IPS DF 4.7 (cell line): ENCODE data around the gene EPHA6.
"Not testable (repeated sequence)": the region's sequence is repeated elsewhere in the genome, so short reads cannot be mapped to it uniquely, and the experiment has no call there.

ENCODE experiments used
- DNase-seq: peaks from one replicate; pipeline ENCODE4 v3.0.0-alpha.2; 2013; ENCODE audit warnings: low spot score; ENCODE audit errors: extremely low read depth

The EPHA6 gene

GRCh38 chr3:97265237-97266005 lies 451.0 kb downstream of the EPHA6 start:
- no peak for DNase-seq

GRCh38 chr3:97269202-97269601 lies 454.8 kb downstream of the EPHA6 start:
- peak; percentile 44 for DNase-seq

DNA sequence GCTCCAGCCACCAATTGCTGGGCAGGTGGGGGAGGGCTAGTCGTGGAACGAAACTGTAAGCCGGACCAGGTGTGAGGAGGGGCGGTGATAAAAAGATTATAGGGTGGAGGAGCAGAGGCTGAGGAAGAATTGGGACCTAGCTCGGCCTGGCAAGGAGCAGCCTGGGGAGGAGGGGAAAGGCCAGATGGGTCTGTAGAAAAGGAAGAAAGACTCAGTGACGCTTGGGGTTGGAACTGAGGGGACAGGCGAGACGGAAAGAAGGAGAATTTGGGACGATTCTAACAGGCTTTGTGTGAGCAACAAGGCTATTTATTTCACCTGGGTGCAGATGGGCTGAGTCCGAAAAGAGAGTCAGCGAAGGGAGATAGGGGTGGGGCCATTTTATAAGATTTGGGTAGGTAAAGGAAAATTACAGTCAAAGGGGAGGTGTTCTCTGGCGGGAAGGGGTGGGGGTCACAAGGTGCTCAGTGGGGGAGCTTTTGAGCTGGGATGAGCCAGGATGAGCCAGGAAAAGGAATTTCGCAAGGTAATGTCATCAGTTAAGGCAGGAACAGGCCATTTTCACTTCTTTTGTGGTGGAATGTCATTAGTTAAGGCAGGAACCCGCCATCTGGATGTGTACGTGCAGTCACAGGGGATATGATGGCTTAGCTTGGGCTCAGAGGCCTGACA lies 462.6 kb downstream of the EPHA6 start:
- not testable (repeated sequence) for DNase-seq

- DNase-seq = no peak
Observed at GRCh38 chr3:97277708-97278107, 463.3 kb downstream of the EPHA6 start.

GRCh38 chr3:97278506-97278905 lies 464.1 kb downstream of the EPHA6 start:
- DNase-seq = no peak

DNA sequence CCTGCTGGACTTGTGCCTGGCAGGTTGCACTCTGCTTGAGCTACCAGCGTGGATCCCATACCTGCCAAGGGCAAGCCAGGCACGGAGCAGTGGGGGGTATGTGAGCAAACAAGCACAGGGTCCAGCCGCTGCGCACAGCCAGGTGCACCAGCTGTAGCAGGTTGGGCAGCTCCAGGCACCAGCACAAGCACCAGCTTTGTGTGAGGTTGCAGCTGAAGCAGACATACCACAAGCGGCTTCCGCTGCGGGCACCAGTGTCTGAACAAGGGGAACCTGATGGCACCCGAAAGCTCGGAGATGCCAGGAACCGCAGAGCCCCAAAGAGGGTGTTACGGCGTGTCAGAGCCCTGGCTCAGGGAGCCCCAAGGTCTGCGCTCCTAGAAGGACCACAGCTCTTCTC lies 477.5 kb downstream of the EPHA6 start:
- no peak for DNase-seq

GRCh38 chr3:97293596-97294131 lies 479.3 kb downstream of the EPHA6 start:
- no peak for DNase-seq

DNA sequence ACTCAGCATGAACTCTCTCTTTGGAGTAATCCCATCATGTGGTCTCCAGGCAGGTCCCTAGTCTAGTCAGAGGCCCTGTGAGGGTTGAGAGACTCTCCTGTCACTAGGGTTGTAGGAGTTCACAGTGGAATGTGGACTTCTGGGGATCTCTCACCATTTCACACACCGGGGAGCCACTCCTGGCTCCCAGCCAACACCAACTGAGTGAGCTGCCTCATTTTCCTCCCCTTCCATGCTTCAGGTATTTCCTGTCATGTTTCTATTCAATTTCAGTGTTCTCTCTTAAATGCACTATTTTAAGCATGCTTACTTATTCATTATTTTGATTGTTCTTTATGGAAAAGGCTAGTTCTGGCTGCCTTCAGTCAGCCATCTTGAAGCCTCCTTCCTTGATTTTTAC lies 482.6 kb downstream of the EPHA6 start:
- no peak for DNase-seq

DNA sequence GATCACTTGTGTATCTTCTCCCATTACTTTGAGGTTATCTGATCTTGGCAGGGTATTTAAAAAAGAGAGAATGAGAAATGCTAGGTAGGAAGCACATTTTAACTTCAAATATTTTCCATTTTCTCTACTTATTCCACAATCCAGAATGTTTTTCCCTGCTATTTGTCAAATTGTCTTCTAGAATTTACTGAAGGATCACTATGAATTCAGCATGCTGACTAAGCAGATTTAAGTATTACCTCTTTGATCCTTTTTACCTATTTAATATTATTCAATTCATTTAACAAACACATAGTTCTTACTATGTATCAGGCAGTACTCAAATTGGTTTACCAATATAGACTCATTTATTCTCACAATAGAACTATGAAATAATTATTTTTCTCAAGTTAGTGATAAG lies 486.7 kb downstream of the EPHA6 start:
- no peak for DNase-seq

DNA sequence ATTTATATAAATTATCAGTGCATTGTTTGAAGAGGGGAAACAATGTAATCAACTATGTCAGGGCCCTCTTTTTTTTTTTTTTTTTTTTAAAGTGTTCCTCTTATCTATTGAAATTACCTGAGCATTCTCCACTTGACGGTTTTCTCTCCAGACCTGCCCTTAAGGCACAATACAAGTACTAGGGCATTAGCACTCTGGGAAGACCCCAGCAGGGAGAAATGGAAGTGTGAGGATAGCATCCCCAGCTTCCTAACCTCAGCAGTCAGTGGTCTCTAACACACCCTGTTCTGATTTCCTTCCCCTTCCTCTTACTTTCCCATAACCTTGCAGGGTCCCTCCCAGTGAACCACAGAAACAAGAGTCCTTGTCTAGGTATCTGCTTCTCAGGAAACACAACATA lies 491.8 kb downstream of the EPHA6 start:
- DNase-seq = no peak

DNA sequence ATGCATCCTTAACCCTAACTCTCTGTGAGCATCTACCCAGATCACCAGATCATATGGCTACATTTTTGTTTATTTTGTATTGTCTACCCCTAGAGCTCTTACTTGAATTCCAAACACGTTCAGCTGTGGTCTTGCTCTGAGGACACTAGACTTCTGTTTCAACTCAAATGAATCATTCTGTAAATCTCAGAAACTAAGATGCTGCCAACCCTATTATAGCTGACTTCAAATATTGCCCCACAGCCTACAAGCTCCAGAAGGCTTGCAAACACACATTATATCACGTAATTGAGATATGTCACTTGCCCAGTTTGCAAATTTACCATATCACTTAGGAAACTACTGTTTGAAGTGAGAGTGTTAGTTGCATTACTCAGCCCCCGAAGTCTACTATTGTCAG lies 524.0 kb downstream of the EPHA6 start:
- DNase-seq = no peak

DNA sequence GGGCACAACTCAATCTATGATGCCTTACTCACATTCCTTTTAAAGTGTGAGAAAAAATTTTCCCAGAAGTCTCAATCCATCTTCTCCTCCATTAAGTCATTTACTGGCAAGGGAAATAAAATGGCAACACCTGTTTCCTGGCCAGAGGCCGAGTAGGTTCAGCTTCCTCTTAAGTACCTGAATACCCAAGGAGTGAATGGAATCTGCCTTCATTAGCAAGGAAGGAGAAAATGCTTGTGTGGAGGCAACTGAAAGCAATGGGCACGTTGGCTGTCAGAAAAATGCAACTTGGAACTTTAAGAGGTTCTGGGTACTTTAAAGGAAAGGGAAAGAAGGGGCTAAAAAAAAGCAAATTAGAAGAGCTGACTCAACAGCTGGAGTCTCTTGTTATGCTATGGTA lies 526.5 kb downstream of the EPHA6 start:
- DNase-seq = peak; percentile 25

GRCh38 chr3:97347780-97348179 lies 533.4 kb downstream of the EPHA6 start:
- DNase-seq = no peak

- DNase-seq = no peak
Observed at GRCh38 chr3:97350971-97351370, 536.6 kb downstream of the EPHA6 start.

GRCh38 chr3:97353176-97353575 lies 538.8 kb downstream of the EPHA6 start:
- DNase-seq = no peak

- no peak for DNase-seq
Observed at GRCh38 chr3:97359977-97360376, 545.6 kb downstream of the EPHA6 start.

DNA sequence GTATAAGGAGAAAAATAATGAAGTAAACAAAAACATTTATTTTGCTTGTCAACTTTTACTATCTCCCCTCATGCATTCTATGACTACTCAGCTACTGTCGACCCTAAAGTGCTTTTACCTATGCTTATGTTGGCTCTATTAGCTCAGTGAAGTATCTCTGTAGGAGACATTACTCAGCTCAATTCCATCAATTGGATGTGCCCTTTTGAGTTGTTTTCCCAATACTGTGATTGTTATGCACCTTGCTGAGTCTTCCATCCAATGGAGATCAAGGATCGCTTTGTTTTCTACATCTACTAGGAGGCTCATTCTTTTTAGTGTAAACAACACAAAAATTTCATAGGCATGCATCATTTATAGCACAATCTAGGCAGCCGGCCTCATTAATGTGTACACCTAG lies 546.4 kb downstream of the EPHA6 start:
- DNase-seq = no peak

GRCh38 chr3:97384583-97384982 lies 570.2 kb downstream of the EPHA6 start:
- DNase-seq = no peak

- DNase-seq = peak; percentile 9
Observed at GRCh38 chr3:97388774-97389173, 574.4 kb downstream of the EPHA6 start.

DNA sequence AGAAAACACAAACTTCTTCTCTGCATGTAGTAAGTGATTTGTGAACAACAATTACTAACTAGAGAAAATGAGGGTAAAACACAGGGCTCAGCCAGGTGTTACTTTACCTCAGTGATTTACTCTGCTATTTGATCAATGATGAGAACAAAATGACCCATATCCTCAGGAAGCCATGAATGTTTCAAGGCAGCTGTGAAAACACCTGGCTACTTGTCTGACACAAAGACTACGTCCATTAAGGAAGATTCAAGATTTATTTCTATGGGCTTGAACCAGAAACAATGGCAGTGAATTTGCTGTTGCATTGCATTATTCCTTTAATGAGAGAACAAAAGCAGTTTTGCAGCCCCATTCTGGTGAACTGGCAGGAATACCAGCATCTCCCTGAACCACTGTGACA lies 575.5 kb downstream of the EPHA6 start:
- DNase-seq = peak; percentile 3

GRCh38 chr3:97391167-97391566 lies 576.8 kb downstream of the EPHA6 start:
- no peak for DNase-seq

GRCh38 chr3:97409612-97410011 lies 595.2 kb downstream of the EPHA6 start:
- DNase-seq = no peak

GRCh38 chr3:97421565-97421964 lies 607.2 kb downstream of the EPHA6 start:
- no peak for DNase-seq
